NCI-H1105 (cell line): ENCODE data around the gene ST14.
A peak's percentile ranks its signal among the peaks of the same experiment; 100 is the strongest.

Source experiments
- DNase-seq: peaks from one replicate; lab custom pipeline; 2025; lab: John Stamatoyannopoulos, UW

ST14 gene

DNA sequence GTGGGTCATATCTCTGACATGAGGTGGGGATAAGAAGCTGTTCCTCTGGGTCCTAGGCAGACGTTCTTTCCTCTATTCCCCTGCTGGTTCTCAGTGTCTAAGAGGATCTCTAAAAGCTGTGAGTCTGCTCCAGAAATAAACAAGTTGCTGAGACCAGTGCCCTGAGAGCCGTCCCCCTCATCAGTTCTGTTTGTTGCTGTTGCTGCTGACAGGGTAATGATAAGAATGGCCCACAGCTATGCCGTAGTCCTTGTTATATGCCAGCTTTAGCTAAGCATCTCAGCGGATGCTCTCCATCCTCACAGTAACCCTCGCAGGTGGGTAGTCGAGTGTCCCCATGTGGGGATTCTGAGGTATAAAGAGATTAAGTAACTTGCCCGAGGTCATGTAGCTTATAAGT is 23.5 kb upstream of the ST14 start:
- DNase-seq: no peak

DNA sequence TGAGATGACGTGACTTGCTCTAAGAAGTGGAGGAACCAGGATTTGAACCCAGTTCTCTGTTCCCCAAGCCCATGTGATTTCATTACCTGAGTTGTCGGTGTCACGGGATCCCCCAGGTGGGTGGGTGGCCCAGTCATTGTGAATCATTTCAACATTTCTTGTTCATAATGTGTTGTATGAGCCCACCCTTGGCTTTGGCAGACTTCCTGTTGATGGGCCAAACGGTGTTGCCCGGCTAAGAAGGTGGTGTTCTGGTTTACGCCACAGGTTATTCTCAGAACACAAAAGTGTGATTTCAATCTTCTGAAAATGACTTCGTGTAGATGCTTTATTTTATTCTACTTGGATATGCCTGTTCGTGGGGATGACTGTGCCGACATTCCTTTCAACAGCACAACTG is 21.6 kb upstream of the ST14 start:
- no peak for DNase-seq

DNA sequence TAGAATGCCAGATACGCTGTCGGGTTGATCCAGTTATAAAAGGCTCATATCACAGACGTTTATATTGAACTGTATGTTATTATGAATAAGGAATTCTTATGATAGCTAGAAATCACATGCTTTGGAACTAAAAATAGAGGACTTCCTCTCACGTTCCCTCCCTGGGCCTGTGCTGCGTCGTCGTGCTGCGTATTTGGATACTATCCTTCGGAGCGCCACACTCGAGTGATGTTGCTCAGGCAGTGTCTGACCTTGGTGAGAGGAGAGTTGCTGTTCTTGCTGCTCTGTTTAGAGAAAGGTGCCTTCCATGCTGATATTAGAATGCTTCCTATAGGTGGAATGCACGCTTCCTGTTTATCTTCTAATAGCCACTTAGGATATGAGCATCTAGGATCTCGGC is 20.2 kb upstream of the ST14 start:
- DNase-seq: no peak

DNA sequence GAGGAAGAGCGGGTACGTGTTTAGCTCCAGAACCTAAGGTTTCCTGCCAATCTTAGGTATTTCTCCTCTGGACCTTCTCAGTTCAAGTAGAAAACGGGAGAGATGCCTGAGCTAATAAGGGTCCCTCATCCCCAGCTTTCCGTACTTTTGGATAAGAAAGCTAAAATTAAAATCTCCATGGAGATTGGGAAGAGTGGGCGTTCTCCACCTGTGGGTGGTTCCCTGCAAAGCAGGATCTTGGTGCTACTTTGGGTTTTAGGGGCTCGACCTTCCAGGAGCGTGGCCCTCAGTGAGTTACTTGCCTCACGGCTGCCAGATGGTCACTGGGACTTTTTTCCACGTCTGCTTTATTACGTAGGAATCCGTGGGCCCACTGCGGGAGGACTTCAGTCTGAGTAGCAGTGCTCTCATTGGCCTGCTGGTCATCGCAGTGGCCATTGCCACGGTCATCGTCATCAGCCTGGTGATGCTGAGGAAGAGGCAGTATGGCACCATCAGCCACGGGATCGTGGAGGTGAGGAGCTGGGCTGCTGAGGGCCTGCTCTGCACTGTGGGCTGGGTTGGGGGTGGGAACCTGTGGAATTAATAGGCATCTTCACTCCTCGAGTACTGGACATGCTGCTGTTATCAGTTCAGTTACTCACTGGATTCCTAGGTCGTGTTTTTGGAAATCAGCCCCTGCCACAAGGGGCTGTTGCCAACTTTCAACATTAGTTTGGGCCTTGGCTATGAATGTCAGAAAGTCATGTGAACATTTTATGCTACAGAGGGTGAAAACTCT is 17.8 kb upstream of the ST14 start:
- DNase-seq: no peak

DNA sequence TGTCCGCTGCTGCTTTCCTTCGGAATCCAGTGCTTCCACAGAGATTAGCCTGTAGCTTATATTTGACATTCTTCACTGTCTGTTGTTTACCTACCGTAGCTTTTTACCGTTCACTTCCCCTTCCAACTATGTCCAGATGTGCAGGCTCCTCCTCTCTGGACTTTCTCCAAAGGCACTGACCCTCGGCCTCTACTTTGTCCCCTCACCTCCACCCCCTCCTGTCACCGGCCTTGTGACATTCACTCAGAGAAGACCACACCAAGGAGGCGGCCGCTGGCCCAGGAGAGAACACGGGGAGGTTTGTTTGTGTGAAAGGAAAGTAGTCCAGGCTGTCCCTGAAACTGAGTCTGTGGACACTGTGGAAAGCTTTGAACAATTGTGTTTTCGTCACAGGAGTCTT is 15.4 kb upstream of the ST14 start:
- no peak for DNase-seq

DNA sequence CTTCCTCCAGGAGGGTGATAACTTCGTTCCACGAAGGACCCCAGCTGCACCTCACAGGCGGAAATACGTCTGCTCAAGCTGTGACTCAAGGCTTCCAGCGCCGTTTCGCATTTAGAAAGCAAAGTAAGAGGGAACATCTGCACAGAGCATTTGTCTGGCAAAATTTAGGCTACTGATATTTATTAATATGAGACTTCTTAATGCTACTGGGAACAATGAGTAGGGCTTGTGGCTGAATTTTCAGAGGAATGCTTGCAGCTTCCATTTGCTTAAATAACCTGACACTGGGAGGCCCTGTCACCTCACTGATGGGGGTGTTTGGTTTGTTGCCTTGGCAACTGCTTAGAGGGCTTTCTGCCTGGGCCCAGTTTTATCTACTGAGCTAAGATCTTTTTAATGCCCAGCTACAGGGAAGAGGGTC is 14.7 kb upstream of the ST14 start:
- DNase-seq: no peak

DNA sequence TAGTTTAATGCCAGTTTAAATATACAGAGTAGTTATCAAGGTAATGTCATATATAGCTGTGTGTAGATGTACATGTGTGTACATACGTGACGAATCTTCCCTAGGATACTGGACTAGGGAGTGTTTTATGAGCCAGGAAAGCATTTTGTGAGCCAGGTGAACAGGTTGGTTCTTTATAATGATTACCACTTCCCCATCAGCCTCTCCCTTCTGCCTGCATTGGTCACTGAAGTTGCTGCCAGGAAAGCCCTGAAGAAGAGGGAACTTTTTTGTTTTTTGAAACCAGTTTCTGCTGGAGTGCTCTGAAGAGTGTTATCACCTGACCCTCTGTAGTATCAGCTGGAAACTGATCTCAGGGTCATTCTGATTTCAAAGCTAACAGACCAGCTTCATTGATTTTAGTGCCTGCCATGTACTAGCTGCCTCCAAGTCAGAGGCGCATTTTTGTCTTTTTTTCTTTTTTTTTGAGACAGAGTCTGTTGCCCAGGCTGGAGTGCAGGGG is 14.2 kb upstream of the ST14 start:
- no peak for DNase-seq

DNA sequence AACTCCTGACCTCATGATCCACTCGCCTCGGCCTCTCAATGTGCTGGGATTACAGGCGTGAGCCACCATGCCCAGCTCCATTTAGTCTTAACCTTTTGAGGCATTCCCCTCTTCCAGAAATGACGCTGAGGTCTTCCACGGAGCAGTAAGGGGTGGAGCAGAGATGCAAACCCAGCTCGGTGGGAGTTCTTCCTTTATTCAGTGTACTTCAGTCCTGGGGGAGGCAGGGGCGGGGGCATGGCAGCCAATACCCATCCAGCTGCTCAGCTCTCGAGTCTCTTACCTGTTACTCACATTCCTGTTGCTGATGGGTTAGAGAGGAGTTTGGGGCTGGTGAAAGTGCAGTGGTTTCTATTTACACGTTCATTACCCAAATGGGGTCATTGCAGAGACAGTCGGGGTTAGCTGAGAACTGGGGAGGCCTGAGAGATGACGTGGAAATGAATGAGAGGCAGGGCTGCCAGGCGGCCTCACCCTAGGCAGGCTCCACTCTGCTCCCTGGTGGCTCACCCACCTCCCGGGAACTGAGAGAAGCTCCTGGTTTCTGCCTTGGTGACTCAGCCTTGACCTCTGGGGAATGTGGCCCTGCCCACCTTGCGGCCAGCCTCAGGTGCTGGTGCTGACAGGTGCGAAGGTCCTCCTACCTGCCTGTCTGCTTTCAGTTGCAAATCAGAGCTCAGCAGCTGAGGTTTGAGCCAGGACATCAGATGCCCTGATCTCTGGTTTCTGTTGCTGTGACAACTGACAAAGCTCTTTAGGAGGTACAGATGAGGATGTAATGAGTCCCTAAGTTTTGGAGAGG is 13.4 kb upstream of the ST14 start:
- no peak for DNase-seq

DNA sequence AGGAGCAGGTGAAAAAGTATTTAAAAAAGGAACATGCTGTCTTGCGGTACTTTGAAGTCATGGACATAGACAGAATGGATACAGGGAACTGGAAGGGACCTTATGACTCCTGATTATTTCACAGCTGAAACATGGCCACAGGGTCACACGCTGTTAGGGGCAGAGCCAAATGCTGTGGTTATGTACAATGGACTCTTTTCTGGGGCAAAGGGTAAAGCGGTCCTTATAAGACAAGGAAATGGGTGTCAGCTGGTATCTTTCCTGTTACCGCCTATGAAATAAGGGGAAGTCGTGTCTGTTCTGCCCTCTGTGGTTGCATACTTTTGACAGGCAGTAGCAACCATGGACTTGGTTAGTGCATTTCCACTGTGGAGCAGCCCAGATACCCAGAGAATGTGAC is 12.8 kb upstream of the ST14 start:
- no peak for DNase-seq

DNA sequence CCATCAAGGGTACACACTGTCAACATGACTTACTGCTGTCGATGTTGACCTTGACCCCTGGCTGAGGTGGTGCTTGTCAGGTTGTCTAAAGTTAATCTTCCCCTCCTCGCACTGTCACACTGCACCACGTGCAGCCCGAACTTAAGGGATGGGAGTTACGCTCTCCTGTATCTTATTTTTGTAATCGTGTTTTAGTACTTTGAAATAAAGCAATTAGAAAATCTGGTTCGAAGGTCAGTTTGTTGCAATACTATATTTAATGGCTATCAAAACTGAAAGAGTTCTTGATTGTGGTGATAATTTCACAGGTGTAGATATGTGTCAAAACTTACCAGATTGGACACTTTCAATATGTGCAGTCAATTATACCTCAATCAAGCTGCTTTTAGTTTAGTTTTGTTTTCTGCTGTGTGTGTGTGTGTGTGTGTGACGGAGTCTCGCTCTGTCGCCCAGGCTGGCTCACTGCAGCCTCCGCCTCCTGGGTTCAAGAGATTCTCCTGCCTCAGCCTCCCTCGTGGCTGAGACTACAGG is 10.7 kb upstream of the ST14 start:
- no peak for DNase-seq

DNA sequence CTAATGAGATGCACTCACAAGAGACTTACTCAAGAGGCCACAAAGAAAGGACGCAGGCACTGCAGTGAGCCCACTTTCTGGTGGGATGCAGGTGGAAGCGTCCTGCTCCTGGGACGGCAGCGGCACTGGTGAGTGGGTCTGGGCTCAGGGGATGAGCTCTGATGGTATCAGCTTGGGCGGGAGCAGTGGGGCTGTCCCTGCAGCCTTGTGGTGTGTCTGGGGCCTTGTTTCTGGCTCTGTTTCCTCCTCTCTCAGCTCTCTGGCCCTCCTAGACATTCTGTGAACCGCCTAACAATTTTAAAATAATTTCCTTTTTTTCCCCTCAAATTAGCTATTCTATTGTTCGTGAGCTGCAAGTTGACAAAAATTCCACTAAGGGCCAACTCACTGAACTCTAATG is 8.8 kb upstream of the ST14 start:
- DNase-seq: no peak

DNA sequence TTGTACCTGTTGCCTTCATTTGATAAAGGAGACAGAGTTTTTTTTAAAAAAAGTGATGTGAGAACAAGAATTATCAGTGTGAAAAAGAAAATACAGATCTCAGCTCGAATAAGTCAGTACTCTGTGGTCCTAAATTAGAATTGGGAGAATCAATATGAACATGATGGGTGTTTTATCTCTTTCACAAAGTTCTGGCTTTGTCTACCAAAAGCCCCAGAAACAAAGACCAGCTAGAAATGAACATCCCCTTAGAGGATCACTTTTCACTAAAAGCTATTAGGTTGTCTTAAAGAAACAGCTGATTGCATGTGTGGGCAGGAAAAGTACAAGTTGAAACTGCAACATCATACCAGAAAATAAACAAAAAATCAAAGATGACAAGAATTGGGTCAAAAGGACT is 8.4 kb upstream of the ST14 start:
- DNase-seq: no peak

DNA sequence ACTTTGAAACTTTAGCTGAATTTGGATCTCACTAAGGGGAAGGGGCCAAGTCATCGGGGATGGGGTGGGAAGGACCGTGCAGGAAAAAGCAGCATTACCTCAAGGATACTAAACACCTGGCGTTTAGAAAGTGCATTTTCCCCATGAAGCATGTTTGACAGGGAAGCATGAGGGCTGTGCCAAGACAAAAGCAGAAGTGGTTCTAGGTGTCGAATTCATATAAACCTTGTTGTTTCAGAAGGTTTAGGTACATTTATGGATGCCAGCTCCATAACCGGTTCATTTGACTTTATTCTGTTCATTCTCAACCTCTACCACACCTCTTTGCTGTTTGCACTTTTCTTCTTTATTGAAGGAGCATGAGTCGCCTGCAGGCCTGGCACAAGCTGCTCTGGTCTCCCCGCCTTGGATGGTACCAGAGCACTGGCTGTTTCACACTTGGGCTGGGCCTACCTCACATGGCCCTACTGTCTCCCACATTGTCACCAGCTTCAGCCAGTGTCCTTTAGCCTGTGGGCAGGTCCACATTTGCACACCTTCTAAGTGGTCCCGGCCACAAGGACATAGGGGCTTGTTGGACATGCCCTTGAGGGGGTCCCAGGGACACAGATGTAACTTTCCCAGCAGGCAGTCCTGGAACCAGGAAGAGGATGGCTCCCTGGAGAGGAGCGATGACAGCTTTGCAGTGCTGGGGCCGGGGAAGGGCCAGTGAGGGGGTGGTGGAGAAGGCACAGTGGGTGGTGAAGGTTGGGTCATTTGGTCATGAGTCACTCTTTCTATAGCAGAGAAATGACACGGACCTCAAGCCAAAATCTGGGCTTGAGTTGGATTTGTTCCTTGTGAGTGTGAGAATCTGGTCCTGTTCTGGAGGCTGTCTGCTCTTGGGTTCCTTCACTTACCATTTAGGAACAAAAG is 3.2 kb upstream of the ST14 start:
- no peak for DNase-seq

DNA sequence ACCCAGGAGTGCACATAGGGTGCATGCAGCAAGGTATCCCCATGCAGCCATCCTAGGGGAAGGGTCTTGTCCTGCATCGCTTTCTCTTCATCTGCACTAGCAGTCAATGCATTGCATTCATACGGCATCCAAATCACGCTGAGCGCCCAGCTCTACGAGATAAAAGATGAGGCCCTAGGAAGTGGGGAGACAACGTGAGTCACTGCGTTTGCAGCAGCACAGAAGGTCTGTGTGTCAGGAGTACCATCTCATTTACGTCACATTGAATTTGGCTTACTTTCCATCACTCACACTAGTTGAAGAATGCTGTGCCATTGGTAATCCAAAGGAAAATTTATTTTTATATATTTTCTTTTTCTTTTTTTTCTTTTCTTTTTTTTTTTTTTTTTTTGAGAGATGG is 2.5 kb upstream of the ST14 start:
- DNase-seq: no peak

DNA sequence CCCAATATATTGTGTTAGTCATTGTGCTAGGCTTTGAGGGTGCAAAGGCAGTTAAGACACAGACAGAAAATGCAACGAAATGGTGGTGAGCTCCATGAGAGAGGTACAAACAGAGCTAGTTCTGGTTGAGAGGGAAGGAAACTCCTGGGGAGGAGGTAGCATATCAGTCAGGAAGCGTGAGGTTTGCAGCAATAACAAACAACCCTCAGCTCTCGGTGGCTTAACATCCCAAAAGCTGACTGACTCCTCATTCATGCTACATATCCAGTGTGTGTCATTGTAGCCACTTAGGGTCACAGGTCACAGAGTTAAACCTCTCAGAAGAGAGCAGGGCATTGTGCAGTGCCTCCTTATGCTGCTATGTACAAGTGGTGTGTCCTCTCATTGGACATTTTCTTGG is 1.7 kb upstream of the ST14 start:
- DNase-seq: no peak

DNA sequence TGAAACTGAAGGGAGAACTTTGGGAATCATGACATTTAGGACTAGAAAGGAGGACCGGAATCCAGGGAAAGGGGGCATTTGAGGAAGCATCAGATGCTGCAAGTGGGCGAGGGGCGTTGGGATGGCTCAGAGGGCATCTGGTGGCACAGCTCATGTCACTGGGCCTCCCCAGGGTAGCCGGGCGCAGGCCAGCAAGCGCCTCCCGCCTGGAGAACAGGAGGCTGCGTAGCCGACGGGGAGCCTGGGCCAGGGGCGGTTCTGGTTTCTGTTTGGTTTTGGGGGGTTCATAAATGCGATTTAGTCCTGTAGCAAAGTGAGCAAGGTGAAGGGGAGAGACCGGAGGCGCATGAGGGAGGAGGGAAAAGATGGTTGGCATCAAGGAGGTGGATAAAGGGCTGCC is 443 bp upstream of the ST14 start:
- DNase-seq: no peak

DNA sequence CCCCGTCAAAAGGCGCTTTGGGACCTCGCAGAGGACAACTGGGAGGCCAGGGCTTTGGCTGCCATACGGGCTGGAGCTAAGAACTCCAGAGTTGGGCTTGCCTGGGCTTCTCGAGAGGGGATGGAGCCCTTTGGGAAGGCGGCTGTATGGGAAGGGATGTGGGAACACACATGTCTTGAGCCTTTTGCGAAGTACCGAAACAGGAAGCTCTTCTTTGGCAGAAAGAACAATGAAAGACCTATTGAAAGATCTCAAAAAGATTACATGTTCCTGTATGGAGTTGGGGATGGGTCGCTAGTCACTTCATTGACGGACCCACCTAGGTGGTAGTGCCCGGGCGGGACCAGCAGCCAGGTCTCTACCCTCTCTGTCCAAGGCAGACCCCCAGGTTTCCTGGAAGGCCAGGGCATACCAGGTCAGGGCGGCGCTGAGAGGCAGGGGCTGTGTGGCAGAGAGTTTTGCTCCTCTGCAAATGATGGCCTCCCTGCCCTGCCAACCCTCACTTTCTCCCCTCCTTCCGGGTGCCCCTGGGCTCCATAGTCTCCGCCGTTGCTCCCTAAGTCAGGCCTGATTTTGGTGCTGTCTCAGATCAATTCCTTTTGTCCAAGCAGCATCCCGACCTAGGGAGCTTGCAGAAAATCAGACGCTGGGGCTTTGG is 1.0 kb downstream of the ST14 start:
- DNase-seq: peak; percentile 29

DNA sequence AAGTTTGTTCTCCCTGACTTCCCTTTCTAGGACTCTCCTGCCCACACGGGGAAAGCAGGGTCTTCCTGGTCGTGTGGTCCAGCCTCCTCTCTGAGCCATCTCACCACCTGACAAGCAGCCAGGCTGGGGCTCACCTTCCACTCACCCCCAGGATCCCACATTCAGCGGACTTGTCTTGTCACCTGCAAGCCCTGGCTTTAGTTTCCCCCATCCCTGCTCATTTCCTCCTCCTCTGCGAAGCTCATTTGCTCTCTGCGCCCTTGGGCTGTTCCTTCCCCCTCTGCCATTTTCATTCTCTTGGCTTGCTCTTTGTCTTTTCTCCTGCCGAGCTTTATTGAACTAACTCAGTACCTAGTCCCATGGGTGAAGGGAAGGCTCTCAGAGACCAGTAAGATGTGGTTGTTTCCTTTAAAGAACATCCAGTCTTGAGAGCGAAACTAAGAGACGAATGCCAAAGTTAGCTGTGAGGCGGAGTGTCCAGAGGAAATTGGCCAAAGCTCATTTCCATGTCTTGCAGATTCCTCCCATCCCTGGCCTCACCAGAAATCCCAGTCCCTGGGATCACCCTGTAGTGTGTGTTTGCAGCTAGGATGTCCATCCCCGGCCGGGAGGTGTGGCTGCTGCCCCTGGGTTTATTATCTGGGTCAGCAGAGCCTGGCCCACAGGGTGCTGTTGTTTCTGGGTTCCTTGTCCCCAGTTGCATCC is 2.0 kb downstream of the ST14 start:
- DNase-seq: no peak

DNA sequence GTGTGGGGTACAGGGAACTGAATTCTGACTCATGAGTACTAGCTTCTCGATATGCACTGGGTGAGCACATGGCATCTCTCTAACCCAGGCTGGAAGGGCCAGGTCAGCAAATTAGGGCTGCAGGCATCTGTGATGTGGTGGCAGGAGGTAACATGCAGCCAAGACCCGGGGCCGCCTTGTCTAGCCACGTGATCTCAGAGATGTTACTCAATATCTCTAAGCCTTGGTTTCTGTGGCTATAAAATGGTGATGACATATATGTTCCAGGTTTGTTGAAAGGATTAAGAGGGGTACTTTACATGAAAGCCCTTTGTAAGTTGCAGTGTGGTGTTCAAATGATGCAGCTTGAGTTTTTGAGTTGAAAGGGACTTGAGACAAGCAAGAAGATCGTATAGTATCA is 3.2 kb downstream of the ST14 start:
- DNase-seq: no peak

DNA sequence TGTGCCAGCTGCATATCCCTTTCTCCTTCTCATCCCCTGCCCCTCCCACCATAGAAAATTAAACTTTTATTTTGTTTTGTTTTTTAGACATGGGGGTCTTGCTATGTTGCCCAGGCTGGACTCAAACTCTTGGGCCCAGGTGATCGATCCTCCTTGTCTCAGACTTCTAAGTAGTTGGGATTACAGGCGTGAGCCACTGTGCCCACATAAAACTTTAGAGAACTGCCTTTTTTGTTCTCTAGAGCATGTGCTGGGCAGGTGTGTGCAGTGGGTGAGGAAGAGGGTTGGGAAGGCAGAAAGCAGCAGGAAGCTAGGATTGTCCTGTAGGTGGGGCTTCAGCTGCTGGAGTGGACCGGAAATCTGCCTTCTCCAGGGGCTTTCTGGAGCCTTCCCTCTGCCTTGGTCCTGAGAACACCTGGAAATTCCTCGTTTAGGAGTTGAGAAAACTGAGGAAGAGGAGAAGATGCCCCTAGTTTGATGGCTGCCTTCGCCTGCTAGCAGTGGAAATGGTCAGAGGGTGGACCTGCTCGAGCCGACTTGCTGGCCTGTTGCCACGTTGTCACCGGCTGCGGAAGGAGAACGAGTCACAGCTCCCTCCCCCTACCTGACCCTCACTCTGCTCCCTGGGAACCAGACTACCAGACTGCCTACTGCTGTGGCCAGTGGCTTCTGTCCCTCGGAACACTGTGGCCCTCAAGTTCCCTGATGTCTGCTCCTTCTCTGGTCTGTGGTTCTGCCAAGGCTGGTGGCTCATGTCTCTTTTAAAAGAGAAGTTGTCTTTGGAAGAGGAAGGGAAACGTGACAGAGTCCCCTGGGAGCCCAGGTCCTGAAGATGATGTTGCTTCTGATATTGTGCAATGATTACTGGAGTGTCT is 4.0 kb downstream of the ST14 start:
- DNase-seq: no peak
